Measurements from ENCODE around the gene POLR3B. TPM values are rescaled to one million over a fixed set of nuclear protein-coding genes. Genes with fewer than 3 reads are reported as not detected.
A peak's percentile ranks its signal among the peaks of the same experiment; 100 is the strongest.

The POLR3B gene
- total and polyA plus RNA-seq, 5 donors from 2014 or later, result 3.4 to 5.7 (median 5.2) TPM

DNA sequence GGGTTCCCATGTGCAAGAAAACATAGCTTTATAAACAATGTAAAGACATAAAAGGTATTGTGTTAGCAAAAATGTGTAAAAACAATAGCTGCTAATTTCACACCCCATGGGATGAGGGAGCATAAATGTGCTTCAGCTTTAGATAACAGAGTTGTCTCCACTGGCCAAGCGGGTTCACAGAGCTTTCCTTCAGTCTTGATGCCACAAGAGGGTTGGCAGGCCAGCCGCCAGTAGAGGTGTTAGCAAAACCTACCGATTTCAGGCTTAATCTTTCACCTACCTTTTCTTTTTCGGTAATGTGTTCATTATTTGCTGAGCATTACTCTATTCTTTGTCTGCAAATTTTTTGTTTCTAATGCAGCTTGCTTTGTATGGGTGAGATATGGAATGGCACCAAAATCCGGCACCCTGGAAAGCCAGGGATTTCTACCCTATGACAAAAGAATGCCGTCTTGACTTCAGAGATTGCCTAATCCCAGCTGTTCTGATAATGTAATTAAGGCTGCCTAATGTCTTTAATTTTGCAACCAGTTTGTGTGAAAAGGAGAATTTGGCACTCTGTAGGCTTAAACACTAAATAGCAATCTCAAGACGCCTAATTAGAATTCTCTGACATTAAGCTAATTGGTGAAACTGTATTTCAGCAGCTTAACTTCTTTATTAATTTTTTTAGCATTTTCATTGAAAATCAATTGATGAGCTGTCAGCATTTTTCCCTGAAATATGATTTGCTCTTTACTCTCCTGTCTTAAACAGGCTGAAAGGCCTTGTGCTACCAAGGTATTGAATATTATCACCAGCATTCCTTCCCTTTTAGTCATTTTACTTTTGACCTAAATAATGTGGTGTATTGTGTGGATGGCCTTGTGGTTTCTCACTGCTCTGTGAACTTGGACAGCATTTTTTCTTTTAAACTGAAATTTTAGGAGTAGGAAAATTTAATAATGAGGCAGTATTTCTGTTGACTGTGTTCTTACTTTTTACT lies 60.7 kb downstream of the POLR3B start:
- Histone ChIP-seq H3K4me3 (ENCODE audit: low read depth, low read length) (no peak overlapping the region), H3K27me3 (ENCODE audit: control insufficient read depth, insufficient read depth, low read length) (no peaks in the 10 kb centered on the region), H3K36me3 (ENCODE audit: control insufficient read depth, insufficient read depth, low read length) (peaks cover 6% of the 10 kb centered on the region), H3K27ac (ENCODE audit: insufficient read depth, low read length, poor library complexity, severe bottlenecking) (no peak overlapping the region), H3K4me1 (ENCODE audit: control insufficient read depth, insufficient read depth, low read length, poor library complexity, severe bottlenecking) (no peaks in the 10 kb centered on the region), H3K9me3 (ENCODE audit: control insufficient read depth in 2 of 2, low read length in 2 of 2) (no peaks in the 10 kb centered on the region)
- Mint-ChIP-seq H3K27me3 (no peaks in the 10 kb centered on the region), H3K27ac (no peak overlapping the region), H3K9me3 (no peaks in the 10 kb centered on the region), H3K36me3 (peaks cover 50% of the 10 kb centered on the region), H3K4me1 (peaks cover 0 to 10% (median 0%) of the 10 kb centered on the region in 4 donors), H3K4me3 (no peak overlapping the region)
- no peak for DNase-seq
- ATAC-seq (ENCODE audit: low read depth in 2 of 2), result no peak

DNA sequence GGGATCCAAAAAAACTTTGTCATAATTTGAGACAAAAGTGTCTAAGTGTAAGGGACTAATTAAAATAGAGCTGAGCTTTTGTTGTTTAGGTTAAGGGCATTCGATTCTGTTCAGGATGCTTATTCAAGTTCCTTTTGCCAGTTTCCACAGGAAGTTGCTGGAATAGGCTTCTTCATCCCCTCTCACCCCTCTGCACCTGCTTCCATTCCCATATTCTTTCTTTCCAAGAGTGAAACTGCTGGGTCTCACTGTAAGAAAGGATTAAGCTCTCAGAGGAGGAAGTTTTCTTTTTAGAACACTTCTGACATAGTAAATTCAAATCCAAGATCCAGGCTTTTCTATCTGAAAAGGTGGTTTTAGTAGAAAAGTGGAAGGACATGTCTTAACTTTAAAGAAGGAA lies 61.4 kb downstream of the POLR3B start:
- Mint-ChIP-seq H3K27ac (no peak overlapping the region), H3K36me3 (peaks cover 50% of the 10 kb centered on the region), H3K4me1 (peaks cover 0 to 10% (median 0%) of the 10 kb centered on the region in 4 donors), H3K27me3 (no peaks in the 10 kb centered on the region), H3K4me3 (no peak overlapping the region), H3K9me3 (no peaks in the 10 kb centered on the region)
- no peaks in the 10 kb centered on the region for H3K4me1 ChIP-seq (ENCODE audit: control insufficient read depth, insufficient read depth, low read length, poor library complexity, severe bottlenecking)
- peaks cover 8% of the 10 kb centered on the region for H3K36me3 ChIP-seq (ENCODE audit: control insufficient read depth, insufficient read depth, low read length)
- H3K9me3 ChIP-seq (ENCODE audit: control insufficient read depth in 2 of 2, low read length in 2 of 2), result no peaks in the 10 kb centered on the region
- H3K27me3 ChIP-seq (ENCODE audit: control insufficient read depth, insufficient read depth, low read length), result no peaks in the 10 kb centered on the region
- no peak overlapping the region for H3K27ac ChIP-seq (ENCODE audit: insufficient read depth, low read length, poor library complexity, severe bottlenecking)
- no peak for ATAC-seq (ENCODE audit: low read depth in 2 of 2)
- no peak overlapping the region for H3K4me3 ChIP-seq (ENCODE audit: low read depth, low read length)
- DNase-seq, result no peak

GRCh38 chr12:106423291-106423690 lies 65.7 kb downstream of the POLR3B start:
- DNase-seq, result no peak
- Mint-ChIP-seq H3K27me3 (no peaks in the 10 kb centered on the region), H3K4me1 (peaks cover 0 to 8% (median 0%) of the 10 kb centered on the region in 4 donors), H3K9me3 (no peaks in the 10 kb centered on the region), H3K36me3 (peaks cover 45% of the 10 kb centered on the region), H3K4me3 (no peak overlapping the region), H3K27ac (no peak overlapping the region)
- H3K4me3 ChIP-seq (ENCODE audit: low read depth, low read length), result no peak overlapping the region
- no peak overlapping the region for H3K27ac ChIP-seq (ENCODE audit: insufficient read depth, low read length, poor library complexity, severe bottlenecking)
- H3K27me3 ChIP-seq (ENCODE audit: control insufficient read depth, insufficient read depth, low read length), result no peaks in the 10 kb centered on the region
- no peak for ATAC-seq (ENCODE audit: low read depth in 2 of 2)
- H3K36me3 ChIP-seq (ENCODE audit: control insufficient read depth, insufficient read depth, low read length), result peaks cover 13% of the 10 kb centered on the region
- no peaks in the 10 kb centered on the region for H3K4me1 ChIP-seq (ENCODE audit: control insufficient read depth, insufficient read depth, low read length, poor library complexity, severe bottlenecking)
- H3K9me3 ChIP-seq (ENCODE audit: control insufficient read depth in 2 of 2, low read length in 2 of 2), result no peaks in the 10 kb centered on the region

DNA sequence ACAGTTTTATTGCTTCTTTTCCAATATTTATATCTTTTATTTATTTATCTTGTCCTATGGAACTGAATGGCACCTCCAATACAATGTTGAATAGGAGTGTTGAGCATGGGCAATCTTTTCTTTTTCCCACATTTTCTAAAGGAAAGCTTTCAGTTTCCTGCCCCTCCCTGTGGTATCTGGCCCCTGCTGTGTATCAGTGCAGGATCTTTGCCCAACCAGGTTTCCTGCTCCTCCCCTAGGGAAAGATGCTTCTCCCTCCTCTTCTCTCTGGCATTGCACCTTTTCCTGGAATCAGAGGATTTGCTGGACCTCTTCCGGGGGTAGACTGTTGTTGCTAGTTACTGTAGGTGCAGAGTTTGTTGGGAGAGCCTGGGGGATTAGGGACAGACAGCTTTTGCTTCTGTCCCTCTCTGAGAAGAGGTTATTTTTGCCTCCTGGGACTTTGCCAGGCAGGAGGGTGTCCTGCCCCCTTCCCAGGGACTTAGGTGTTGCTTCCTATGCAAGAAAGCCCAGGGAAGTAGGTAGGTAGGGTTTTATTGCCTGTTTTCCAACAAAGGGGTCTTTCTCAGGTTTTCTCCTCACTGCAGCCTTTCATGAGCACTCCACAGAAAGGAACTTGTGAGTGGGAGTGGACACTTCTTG lies 67.6 kb downstream of the POLR3B start:
- no peaks in the 10 kb centered on the region for H3K9me3 ChIP-seq (ENCODE audit: control insufficient read depth in 2 of 2, low read length in 2 of 2)
- peaks cover 18% of the 10 kb centered on the region for H3K36me3 ChIP-seq (ENCODE audit: control insufficient read depth, insufficient read depth, low read length)
- no peak overlapping the region for H3K27ac Mint-ChIP-seq

GRCh38 chr12:106427917-106428316 lies 70.4 kb downstream of the POLR3B start:
- ATAC-seq (ENCODE audit: low read depth in 2 of 2) (no peak), DNase-seq (no peak)
- Mint-ChIP-seq H3K27ac (peak overlapping the region in 1 of 3 donors; percentile 49), H3K4me1 (peaks cover 0 to 5% (median 0%) of the 10 kb centered on the region in 4 donors), H3K9me3 (no peaks in the 10 kb centered on the region), H3K27me3 (no peaks in the 10 kb centered on the region), H3K36me3 (peaks cover 49% of the 10 kb centered on the region), H3K4me3 (no peak overlapping the region)
- no peak overlapping the region for H3K27ac ChIP-seq (ENCODE audit: insufficient read depth, low read length, poor library complexity, severe bottlenecking)
- no peaks in the 10 kb centered on the region for H3K9me3 ChIP-seq (ENCODE audit: control insufficient read depth in 2 of 2, low read length in 2 of 2)
- H3K4me3 ChIP-seq (ENCODE audit: low read depth, low read length), result no peak overlapping the region
- H3K36me3 ChIP-seq (ENCODE audit: control insufficient read depth, insufficient read depth, low read length), result peaks cover 24% of the 10 kb centered on the region
- H3K4me1 ChIP-seq (ENCODE audit: control insufficient read depth, insufficient read depth, low read length, poor library complexity, severe bottlenecking), result no peaks in the 10 kb centered on the region
- no peaks in the 10 kb centered on the region for H3K27me3 ChIP-seq (ENCODE audit: control insufficient read depth, insufficient read depth, low read length)

More for the DNA sequence above, 67.6 kb downstream of the POLR3B start:
- Histone ChIP-seq H3K27me3 (ENCODE audit: control insufficient read depth, insufficient read depth, low read length) (no peaks in the 10 kb centered on the region), H3K27ac (ENCODE audit: insufficient read depth, low read length, poor library complexity, severe bottlenecking) (no peak overlapping the region), H3K4me3 (ENCODE audit: low read depth, low read length) (no peak overlapping the region), H3K4me1 (ENCODE audit: control insufficient read depth, insufficient read depth, low read length, poor library complexity, severe bottlenecking) (no peaks in the 10 kb centered on the region)
- ATAC-seq (ENCODE audit: low read depth in 2 of 2) (no peak), DNase-seq (no peak)
- H3K4me3 Mint-ChIP-seq, result no peak overlapping the region
- H3K4me1 Mint-ChIP-seq, result peaks cover 0 to 8% (median 0%) of the 10 kb centered on the region in 4 donors
- H3K9me3 Mint-ChIP-seq, result no peaks in the 10 kb centered on the region
- H3K27me3 Mint-ChIP-seq, result no peaks in the 10 kb centered on the region
- H3K36me3 Mint-ChIP-seq, result peaks cover 46% of the 10 kb centered on the region

DNA sequence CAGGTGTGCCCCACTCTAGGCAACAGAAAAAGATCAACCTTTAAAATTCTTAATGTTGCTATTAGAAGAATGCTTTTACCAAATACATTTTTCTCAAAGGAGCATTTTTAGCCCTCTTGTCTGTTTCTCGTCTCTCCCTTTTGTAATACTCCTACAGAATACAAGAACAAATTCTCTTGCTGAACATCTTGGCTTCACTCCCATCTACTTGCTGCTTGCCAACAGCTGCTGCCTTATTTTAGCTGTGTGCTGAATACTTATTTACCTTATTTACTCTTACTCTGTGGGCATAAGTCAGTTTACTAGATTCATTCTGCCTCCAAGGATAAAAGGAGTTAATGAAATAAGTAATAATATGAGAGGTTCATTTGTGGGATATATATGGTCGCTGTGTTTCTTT lies 70.8 kb downstream of the POLR3B start:
- Histone ChIP-seq H3K27ac (ENCODE audit: insufficient read depth, low read length, poor library complexity, severe bottlenecking) (no peak overlapping the region), H3K9me3 (ENCODE audit: control insufficient read depth in 2 of 2, low read length in 2 of 2) (no peaks in the 10 kb centered on the region), H3K4me3 (ENCODE audit: low read depth, low read length) (no peak overlapping the region), H3K27me3 (ENCODE audit: control insufficient read depth, insufficient read depth, low read length) (no peaks in the 10 kb centered on the region), H3K4me1 (ENCODE audit: control insufficient read depth, insufficient read depth, low read length, poor library complexity, severe bottlenecking) (no peaks in the 10 kb centered on the region), H3K36me3 (ENCODE audit: control insufficient read depth, insufficient read depth, low read length) (peaks cover 23% of the 10 kb centered on the region)
- Mint-ChIP-seq H3K4me1 (peaks cover 0 to 5% (median 0%) of the 10 kb centered on the region in 4 donors), H3K27me3 (no peaks in the 10 kb centered on the region), H3K4me3 (no peak overlapping the region), H3K36me3 (peaks cover 48% of the 10 kb centered on the region), H3K9me3 (no peaks in the 10 kb centered on the region), H3K27ac (no peak overlapping the region)
- no peak for ATAC-seq (ENCODE audit: low read depth in 2 of 2)
- no peak for DNase-seq

DNA sequence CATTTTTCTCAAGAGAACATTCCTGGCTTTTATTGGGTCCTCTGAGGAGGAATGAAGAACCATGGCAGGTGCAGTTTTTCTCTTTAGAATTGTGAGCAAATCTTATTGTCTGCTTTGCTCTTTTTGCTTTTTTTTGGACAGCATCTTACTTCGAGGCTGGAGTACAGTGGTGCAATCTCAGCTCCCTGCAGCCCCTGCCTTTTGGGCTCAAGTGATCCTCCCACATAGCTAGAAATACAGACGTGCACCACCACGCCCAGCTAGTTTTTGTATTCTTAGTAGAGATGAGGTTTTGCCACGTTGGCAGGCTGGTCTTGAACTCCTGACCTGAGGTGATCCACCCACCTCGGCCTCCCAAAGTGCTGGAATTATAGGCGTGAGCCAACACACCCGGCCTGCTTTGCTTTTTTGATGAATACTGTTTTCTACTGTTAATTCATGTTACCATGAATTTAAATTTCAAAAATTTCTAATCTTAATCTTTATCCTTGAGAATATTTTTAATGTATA lies 71.5 kb downstream of the POLR3B start:
- Mint-ChIP-seq H3K27ac (no peak overlapping the region), H3K36me3 (peaks cover 51% of the 10 kb centered on the region), H3K27me3 (no peaks in the 10 kb centered on the region), H3K4me3 (no peak overlapping the region), H3K4me1 (peaks cover 0 to 5% (median 0%) of the 10 kb centered on the region in 4 donors), H3K9me3 (no peaks in the 10 kb centered on the region)
- Histone ChIP-seq H3K4me1 (ENCODE audit: control insufficient read depth, insufficient read depth, low read length, poor library complexity, severe bottlenecking) (no peaks in the 10 kb centered on the region), H3K27me3 (ENCODE audit: control insufficient read depth, insufficient read depth, low read length) (no peaks in the 10 kb centered on the region), H3K4me3 (ENCODE audit: low read depth, low read length) (no peak overlapping the region), H3K36me3 (ENCODE audit: control insufficient read depth, insufficient read depth, low read length) (peaks cover 26% of the 10 kb centered on the region), H3K27ac (ENCODE audit: insufficient read depth, low read length, poor library complexity, severe bottlenecking) (no peak overlapping the region), H3K9me3 (ENCODE audit: control insufficient read depth in 2 of 2, low read length in 2 of 2) (no peaks in the 10 kb centered on the region)
- no peak for DNase-seq
- no peak for ATAC-seq (ENCODE audit: low read depth in 2 of 2)

Data from CD4-positive, CD25-positive, alpha-beta regulatory T cell (primary cell).